GM12878 (cell line): ENCODE results near the gene ARPP21. TPM values are rescaled to one million over a fixed set of nuclear protein-coding genes. Genes with fewer than 3 reads are reported as not detected.

Experiments
- ATAC-seq: fragments of 200-7000 bp; cut with Tn5 transposase; 3 replicates; pipeline ENCODE4 v1.9.1; 2020; ENCODE audit warnings: mild to moderate bottlenecking, moderate library complexity
- BruUV-seq: library from RNA; stranded (reverse); fragments of 400-500 nt; replicated peaks from 2 replicates; lab custom pipeline; 2021; lab: Mats Ljungman, UMichigan
- CTCF ChIA-PET: fragments of 300-600 bp; sonication (Branson Sonifier 250); formaldehyde crosslinking; extraction: SDS; loops from one replicate; lab custom pipeline; 2021; ENCODE audit warnings: inconsistent platforms; lab: Yijun Ruan, JAX
- POLR2A ChIA-PET: fragments of 350-600 bp; formaldehyde crosslinking; extraction: SDS; loops from one replicate; lab custom pipeline; 2021; ENCODE audit warnings: inconsistent platforms; lab: Charles Lee
- RAD21 ChIA-PET: fragments of 300-600 bp; sonication (Branson Sonifier 250); formaldehyde crosslinking; loops from one replicate; lab custom pipeline; 2023; ENCODE audit warnings: antibody characterized with exemption; ENCODE audit not compliant: unreplicated experiment; lab: Charles Lee
- SMC1A ChIA-PET: fragments of 300-600 bp; sonication (Branson Sonifier 250); formaldehyde crosslinking; loops from one replicate; lab custom pipeline; 2023; ENCODE audit not compliant: unreplicated experiment, uncharacterized antibody; lab: Charles Lee
- DNase-seq: peaks from one replicate; pipeline ENCODE4 v3.0.0-alpha.2; 2011; ENCODE audit warnings: low read depth, low spot score
- FAIRE-seq: peaks from 3 replicates; lab custom pipeline; 2011; peaks lifted over from hg19 to GRCh38; lab: Jason Lieb, UNC
- H2AFZ ChIP-seq: 2 replicates; pipeline ENCODE4 v1.6.0; 2011; ENCODE audit warnings: low read depth, low read length, control low read depth; ENCODE audit not compliant: control insufficient read depth
- H3K27ac ChIP-seq: 2 replicates; pipeline ENCODE4 v1.5.1; 2011; ENCODE audit warnings: control low read depth; ENCODE audit not compliant: control insufficient read depth, insufficient read depth
- H3K27me3 ChIP-seq, 2 experiments: replicated peaks in 1 of 2; 2 replicates each; pipeline versions ENCODE4 v1.6.0 to v1.6.1; 2011; ENCODE audit warnings: low read length in 1 of 2; ENCODE audit not compliant: control insufficient read depth in 2 of 2, insufficient read depth in 2 of 2
- H3K36me3 ChIP-seq, 2 experiments: 2 replicates each; pipeline ENCODE4 v1.5.1; 2011; ENCODE audit warnings: low read length in 1 of 2; ENCODE audit not compliant: control insufficient read depth in 2 of 2, insufficient read depth in 2 of 2
- H3K4me1 ChIP-seq: 2 replicates; pipeline ENCODE4 v1.6.1; 2011; ENCODE audit warnings: mild to moderate bottlenecking, low read length, moderate library complexity, mixed read lengths; ENCODE audit not compliant: control insufficient read depth, insufficient read depth
- H3K4me2 ChIP-seq: 2 replicates; pipeline ENCODE4 v1.6.0; 2011; ENCODE audit warnings: control low read depth; ENCODE audit not compliant: control insufficient read depth, insufficient read depth
- H3K4me3 ChIP-seq: fragments of 200-600 bp; sonication (generic); 2 replicates; pipeline ENCODE4 v1.5.1; 2016
- H3K79me2 ChIP-seq: 2 replicates; pipeline ENCODE4 v1.6.0; 2011; ENCODE audit warnings: low read length; ENCODE audit not compliant: control insufficient read depth, insufficient read depth
- H3K9ac ChIP-seq: 2 replicates; pipeline ENCODE4 v1.8.0; 2011; ENCODE audit warnings: low read length, control low read depth, mixed read lengths; ENCODE audit not compliant: control insufficient read depth, insufficient read depth
- H3K9me3 ChIP-seq: replicated peaks from 3 replicates; pipeline ENCODE4 v1.5.1; 2011; ENCODE audit warnings: mild to moderate bottlenecking, low read length; ENCODE audit not compliant: control insufficient read depth, insufficient read depth
- H4K20me1 ChIP-seq: 2 replicates; pipeline ENCODE4 v1.6.0; 2011; ENCODE audit not compliant: control insufficient read depth, insufficient read depth
- ATF3 ChIP-seq: IDR thresholded peaks from 2 replicates; pipeline ENCODE4 v1.6.1; 2011; ENCODE audit warnings: low read depth, mild to moderate bottlenecking, low read length, moderate library complexity, borderline replicate concordance; ENCODE audit errors: extremely low read depth
- BHLHE40 ChIP-seq, 2 experiments: fragments of 450-650 bp in 1 of 2; IDR thresholded peaks; 2 replicates each; pipeline ENCODE4 v1.6.1; 2011 to 2017; ENCODE audit warnings: low read depth in 2 of 2, borderline replicate concordance in 1 of 2, improper control_type of control experiment in 1 of 2, low read length in 1 of 2, mild to moderate bottlenecking in 1 of 2
- CHD1 ChIP-seq: IDR thresholded peaks from 2 replicates; pipeline ENCODE4 v1.6.1; 2012; ENCODE audit warnings: low read depth, low read length, improper control_type of control experiment
- EED ChIP-seq: sonication (generic); IDR thresholded peaks from 2 replicates; pipeline ENCODE4 v1.6.1; 2016; ENCODE audit warnings: antibody characterized with exemption, low read depth
- EP300 ChIP-seq, 2 experiments: fragments of 150-350 bp in 1 of 2; IDR thresholded peaks; 2 replicates each; pipeline ENCODE4 v1.6.1; 2011 to 2012; ENCODE audit warnings: low read depth in 2 of 2, low read length in 2 of 2, borderline replicate concordance in 1 of 2, improper control_type of control experiment in 1 of 2, inconsistent platforms in 1 of 2; ENCODE audit not compliant: control insufficient read depth in 1 of 2
- FOXK2 ChIP-seq: fragments of 450-650 bp; IDR thresholded peaks from 2 replicates; pipeline ENCODE4 v1.6.1; 2017; ENCODE audit warnings: mild to moderate bottlenecking, moderate library complexity
- IRF4 ChIP-seq: IDR thresholded peaks from 2 replicates; pipeline ENCODE4 v1.6.1; 2011; ENCODE audit warnings: low read depth, low read length
- NR2C2 ChIP-seq: IDR thresholded peaks from 2 replicates; pipeline ENCODE4 v1.6.1; 2011; ENCODE audit warnings: borderline replicate concordance, low read depth; ENCODE audit not compliant: control insufficient read depth, insufficient read length
- PAX8 ChIP-seq: fragments of 450-650 bp; IDR thresholded peaks from 2 replicates; pipeline ENCODE4 v1.6.1; 2017; ENCODE audit warnings: mild to moderate bottlenecking, moderate library complexity
- RBBP5 ChIP-seq: fragments of 200-600 bp; sonication (generic); conservative IDR thresholded peaks from 2 replicates; pipeline ENCODE4 v1.6.1; 2016
- REST ChIP-seq: IDR thresholded peaks from 2 replicates; pipeline ENCODE4 v1.6.1; 2012; ENCODE audit warnings: mild to moderate bottlenecking, low read depth, low read length
- RFX5 ChIP-seq: IDR thresholded peaks from 2 replicates; pipeline ENCODE4 v1.6.1; 2011; ENCODE audit warnings: low read depth, low read length, improper control_type of control experiment
- RUNX3 ChIP-seq: IDR thresholded peaks from 2 replicates; pipeline ENCODE4 v1.6.1; 2012; ENCODE audit warnings: low read length, inconsistent platforms
- SMAD1 ChIP-seq: fragments of 450-650 bp; IDR thresholded peaks from 2 replicates; pipeline ENCODE4 v1.6.1; 2018; ENCODE audit warnings: mild to moderate bottlenecking, low read depth; ENCODE audit not compliant: partially characterized antibody
- SMARCA5 ChIP-seq: fragments of 450-650 bp; IDR thresholded peaks from 2 replicates; pipeline ENCODE4 v1.6.1; 2017; ENCODE audit warnings: mild to moderate bottlenecking
- SP1 ChIP-seq: IDR thresholded peaks from one replicate; pipeline ENCODE4 v1.6.1; 2011; ENCODE audit warnings: low read depth, low read length
- TCF3 ChIP-seq: IDR thresholded peaks from 2 replicates; pipeline ENCODE4 v1.6.1; 2012; ENCODE audit warnings: low read depth, mild to moderate bottlenecking, low read length, borderline replicate concordance; ENCODE audit not compliant: insufficient read depth
- ZZZ3 ChIP-seq: IDR thresholded peaks from 2 replicates; pipeline ENCODE4 v1.6.1; 2011; ENCODE audit warnings: low read depth; ENCODE audit not compliant: control insufficient read depth, insufficient read length
- WGBS: methylation state at CpG from one replicate; pipeline ENCODE4 v1.1.6; 2016; ENCODE audit warnings: low lambda C conversion rate; ENCODE audit not compliant: insufficient replicate concordance, insufficient coverage; ENCODE audit errors: missing lambda C conversion rate; 5-methylcytosine and 5-hydroxymethylcytosine counted together
- in situ Hi-C: fragments of 300-500 bp; cut with MboI; formaldehyde crosslinking; loops from 9 replicates; pipeline ENCODE4 v1.14.3; 2018; ENCODE audit warnings: mixed read lengths
- intact Hi-C: fragments of 100-400 bp; cut with micrococcal nuclease; formaldehyde crosslinking; loops from one replicate; pipeline ENCODE4 v1.14.2; 2022; ENCODE audit not compliant: unreplicated experiment
- polyA plus RNA-seq, 11 experiments: library from polyadenylated mRNA; depleted of rRNA in 4 of 11; unstranded in 6 of 11; stranded (reverse) in 5 of 11; fragments of >200 nt; fragmentation: Nextera tagmentation in 4 of 11; fragmentation: Illumina TruSeq in 1 of 11; extraction: Ambion mirVana in 4 of 11; extraction: Trizol in 1 of 11; gene quantifications; 1 replicate in 1 of 11; 2 replicates in 10 of 11; pipeline versions ENCODE4 v1.2.1 to v1.2.3, GENCODE V29; 2011 to 2016; ENCODE audit warnings: inconsistent platforms in 2 of 11, missing spikeins in 2 of 11, low read depth in 1 of 11
- total RNA-seq, 4 experiments: library from RNA; depleted of rRNA in 3 of 4; stranded (reverse); fragments of >200 nt in 3 of 4; fragmentation: Illumina TruSeq in 1 of 4; extraction: Trizol in 1 of 4; gene quantifications; 2 replicates each; pipeline versions ENCODE4 v1.2.1 to v1.2.3, GENCODE V29; 2013 to 2021

Gene ARPP21
- total and polyA plus RNA-seq, 10 of the 15 experiments (the other 5 are each of a cell fraction or from before 2014, with no cell fraction given) = not detected

- Histone ChIP-seq H4K20me1 (no peaks in the 10 kb centered on the region), H3K4me2 (no peak overlapping the region), H3K36me3 (no peaks in the 10 kb centered on the region), H3K4me3 (no peak overlapping the region), H3K9ac (no peak overlapping the region), H3K27ac (no peak overlapping the region), H2AFZ (no peak overlapping the region), H3K79me2 (no peaks in the 10 kb centered on the region), H3K27me3 (no peaks in the 10 kb centered on the region), H3K9me3 (no peaks in the 10 kb centered on the region), H3K4me1 (no peaks in the 10 kb centered on the region)
- BruUV-seq = no TSS peak
- 27% methylated on average over 3 of the region's 3 CpGs for whole genome bisulfite sequencing
- POLR2A ChIA-PET = no interaction called here
- CTCF ChIA-PET = no interaction called here
- FAIRE-seq (no peak), ATAC-seq (no peak), DNase-seq (no peak)
- intact Hi-C loops (no loop called here), in situ Hi-C loops (no loop called here)
- RAD21 ChIA-PET = no interaction called here
- SMC1A ChIA-PET = no interaction called here
- no peak for TF ChIP-seq FOXK2
- no peak for TF ChIP-seq ATF3
- TF ChIP-seq ZZZ3 = no peak
- no peak for TF ChIP-seq SP1
- no peak for TF ChIP-seq IRF4
- no peak for TF ChIP-seq SMAD1
- no peak for TF ChIP-seq TCF3
- TF ChIP-seq RFX5 = no peak
- no peak for TF ChIP-seq NR2C2
- TF ChIP-seq BHLHE40 (IDR thresholded peaks at IDR 0.05; ENCODE audit: borderline replicate concordance in 1 of 2, low read depth in 2 of 2, low read length in 1 of 2) = no peak
- no peak for TF ChIP-seq RUNX3
- TF ChIP-seq SMARCA5 = no peak
- TF ChIP-seq EED = no peak
- TF ChIP-seq REST = no peak
- TF ChIP-seq PAX8 = no peak
- no peak for TF ChIP-seq RBBP5
- no peak for TF ChIP-seq CHD1
- TF ChIP-seq EP300 (IDR thresholded peaks at IDR 0.05; ENCODE audit: borderline replicate concordance in 1 of 2, control insufficient read depth in 1 of 2, low read depth in 2 of 2, low read length in 2 of 2) = no peak
Observed at GRCh38 chr3:35688826-35689225, 49.5 kb downstream of the ARPP21 start.
